HG03045 (cell line): ENCODE results near the gene SEC61B.

ENCODE experiments used
- ATAC-seq: cut with Tn5 transposase; IDR thresholded peaks from one replicate; pipeline ENCODE4 v1.9.1; 2021; ENCODE audit warnings: mild to moderate bottlenecking, moderate library complexity; ENCODE audit not compliant: unreplicated experiment

The SEC61B gene

DNA sequence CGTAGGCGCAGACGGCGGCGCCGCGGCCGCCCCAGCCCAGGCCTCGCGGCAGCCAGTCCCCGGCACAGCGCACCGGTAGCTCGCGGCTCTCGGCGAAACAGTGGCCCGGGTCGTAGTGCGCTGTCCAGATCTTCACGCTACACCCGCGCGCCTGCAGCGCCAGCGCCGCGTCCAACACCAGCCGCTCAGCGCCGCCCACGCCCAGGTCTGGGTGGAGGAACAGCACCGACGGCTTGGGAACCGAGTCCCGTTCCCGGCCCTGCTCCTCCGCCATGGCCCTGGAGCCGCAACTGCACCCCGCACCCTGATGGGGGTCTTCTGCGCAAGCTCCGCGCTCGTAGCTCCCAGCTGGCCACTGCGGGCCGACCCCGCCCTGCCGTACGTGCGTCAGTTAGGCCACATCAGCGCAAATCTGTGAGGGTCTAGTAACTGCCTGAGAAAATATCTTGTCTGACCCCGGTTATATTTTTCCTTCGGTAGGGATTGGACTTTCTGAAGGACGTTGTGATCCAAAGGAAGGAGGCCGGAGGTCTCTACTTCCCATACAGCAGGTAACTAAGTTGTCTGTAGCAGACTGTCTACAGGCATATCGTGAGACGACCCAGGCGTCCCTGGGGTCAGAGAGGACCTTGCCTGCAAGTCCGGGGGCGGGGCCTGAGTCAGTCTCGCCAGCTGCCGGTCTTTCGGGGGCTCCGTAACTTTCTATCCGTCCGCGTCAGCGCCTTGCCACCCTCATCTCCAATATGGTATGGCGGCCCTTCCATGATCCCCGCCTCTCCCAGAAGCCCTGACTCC, at the start of gene SEC61B, which contains the start of gene ALG2:
SEC61B (plus strand) TSS at position 662 of the 795 bp plus-strand sequence; CDS start at position 744, 82 bp downstream.
ALG2 (minus strand) TSS at position 322 of the 795 bp plus-strand sequence; CDS start at position 274, 48 bp downstream.
- peak; percentile 94 for ATAC-seq

GRCh38 chr9:99173570-99174504, 48.2 kb upstream of the SEC61B start:
- ATAC-seq: peak; percentile 45

DNA sequence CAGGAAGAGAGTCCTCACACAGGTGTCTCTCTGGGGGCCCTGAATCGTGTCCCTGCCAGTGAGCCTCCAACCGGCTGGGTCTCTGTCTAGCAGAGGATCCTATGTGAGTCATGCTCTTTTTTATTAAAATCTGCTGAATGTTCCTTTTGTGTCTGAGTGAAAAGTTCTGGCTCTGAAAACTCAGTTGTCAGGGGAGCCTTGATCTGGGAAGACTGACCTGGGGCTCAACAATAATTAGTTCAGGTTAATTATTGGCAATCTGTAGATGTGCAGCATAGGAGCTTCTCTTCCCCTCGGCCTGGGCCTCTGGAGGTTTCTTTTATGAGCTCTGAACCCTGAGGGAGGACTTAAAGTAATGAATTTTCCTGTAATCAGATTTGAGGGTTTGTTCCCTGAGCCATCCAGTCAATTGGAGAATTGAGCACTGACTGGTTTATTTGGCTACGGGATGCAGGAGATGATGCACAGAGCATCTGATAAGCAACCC, 45.5 kb upstream of the SEC61B start:
- ATAC-seq: no peak

GRCh38 chr9:99177576-99178366, 44.3 kb upstream of the SEC61B start:
- no peak for ATAC-seq

DNA sequence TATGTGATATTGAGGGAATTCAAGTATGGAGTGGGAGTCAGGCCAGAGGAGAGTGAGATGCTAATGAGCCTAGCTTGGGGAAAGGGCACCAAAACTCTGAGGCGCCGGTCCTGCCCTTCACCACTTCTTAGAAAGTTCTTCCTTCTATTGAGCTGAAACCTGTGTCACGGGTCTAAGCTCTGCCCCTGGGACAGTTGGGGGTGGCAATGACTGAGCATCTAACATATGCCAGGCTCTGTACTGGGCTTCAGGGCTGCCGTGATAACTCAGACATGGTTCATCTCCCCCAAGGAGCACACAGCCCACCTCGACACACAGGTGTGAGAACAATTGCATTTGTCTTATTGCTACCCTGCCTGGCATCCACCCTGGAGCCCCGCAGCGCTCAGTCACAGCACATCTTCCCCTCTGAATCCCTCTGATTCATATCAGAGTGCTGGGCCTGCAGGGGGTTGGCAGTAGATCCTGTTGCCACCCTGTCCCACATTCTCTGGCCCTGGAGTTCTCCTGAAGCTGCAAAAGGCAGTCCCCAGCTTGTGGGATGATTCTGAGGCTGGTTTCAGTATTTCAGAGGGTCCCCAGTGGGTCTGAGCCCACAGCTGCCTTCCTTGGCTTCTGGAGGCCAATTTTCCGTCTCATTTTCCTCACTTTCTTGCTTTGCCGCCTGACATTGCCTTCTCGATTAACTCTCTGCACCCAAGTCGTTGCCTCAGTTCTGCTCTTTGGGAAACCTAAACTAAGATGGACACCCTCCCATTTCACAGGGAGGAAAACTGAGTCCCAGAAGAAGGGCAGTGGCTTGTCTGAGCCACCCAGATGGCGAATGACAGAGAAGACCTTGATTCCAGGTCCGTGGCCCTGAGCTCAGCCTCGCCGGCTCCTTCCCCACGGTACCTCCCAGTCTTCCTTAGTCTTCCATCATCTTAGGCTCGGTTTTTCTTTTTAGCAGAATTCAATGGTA, 42.9 kb upstream of the SEC61B start:
- ATAC-seq: no peak

DNA sequence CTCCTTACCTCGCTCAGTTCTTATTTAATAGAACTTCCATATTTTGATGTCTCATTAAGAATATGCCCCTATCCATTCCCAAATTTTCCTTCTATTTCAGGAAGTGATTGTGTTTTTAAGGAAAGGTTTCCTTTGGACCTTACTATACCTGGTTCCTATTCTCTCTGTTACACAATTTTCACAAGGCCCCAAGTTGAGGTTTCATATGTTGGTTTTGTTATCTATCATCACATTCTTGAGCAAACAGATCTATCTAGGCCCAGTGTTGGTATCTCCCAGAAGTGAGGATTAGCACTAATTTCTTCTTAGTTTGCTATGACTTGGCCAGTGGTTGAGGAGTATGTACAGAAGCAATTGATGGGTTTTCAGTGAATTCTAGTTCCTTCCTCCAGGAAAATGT, 41.9 kb upstream of the SEC61B start:
- no peak for ATAC-seq

- no peak for ATAC-seq
Observed at GRCh38 chr9:99180662-99181061, 41.4 kb upstream of the SEC61B start.

DNA sequence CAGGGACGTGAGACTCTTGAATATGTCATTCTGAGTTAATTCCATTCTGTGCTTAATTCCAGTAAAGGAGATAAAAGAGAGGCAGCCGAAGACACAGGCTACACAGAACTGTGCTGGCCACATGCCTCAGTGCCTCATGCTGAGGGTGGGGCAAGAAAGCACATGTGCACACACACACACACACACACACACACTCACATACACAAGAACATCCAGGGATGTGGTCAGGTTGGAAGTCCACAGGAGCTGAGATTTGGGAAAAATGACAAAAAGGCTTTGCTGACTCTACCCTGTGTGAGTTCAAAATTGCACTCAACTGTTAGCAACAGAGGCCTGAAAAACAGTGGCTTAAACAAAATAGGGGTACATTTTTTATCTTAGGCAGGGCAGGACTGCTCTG, 40.9 kb upstream of the SEC61B start:
- no peak for ATAC-seq

GRCh38 chr9:99181621-99182020, 40.5 kb upstream of the SEC61B start:
- ATAC-seq: no peak

DNA sequence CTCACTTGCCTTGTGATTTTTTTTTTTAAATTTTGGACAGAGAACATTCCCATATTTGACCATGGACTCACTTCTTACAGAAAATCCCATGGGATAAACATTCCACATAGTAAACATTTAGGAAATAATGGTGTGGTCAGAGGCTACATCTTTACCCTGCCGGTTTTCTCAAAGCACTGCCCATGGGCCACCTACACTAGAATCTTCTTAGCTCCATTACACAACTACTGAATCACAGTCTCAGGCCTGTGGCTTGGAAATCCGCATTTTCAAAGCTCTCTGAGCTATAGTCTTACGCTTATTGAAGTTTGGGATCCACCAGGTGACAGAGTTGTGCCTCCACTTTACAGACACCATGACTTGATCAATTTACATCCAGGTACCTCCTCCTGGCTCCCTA, 39.7 kb upstream of the SEC61B start:
- no peak for ATAC-seq

- no peak for ATAC-seq
Observed at GRCh38 chr9:99183616-99184015, 38.5 kb upstream of the SEC61B start.

DNA sequence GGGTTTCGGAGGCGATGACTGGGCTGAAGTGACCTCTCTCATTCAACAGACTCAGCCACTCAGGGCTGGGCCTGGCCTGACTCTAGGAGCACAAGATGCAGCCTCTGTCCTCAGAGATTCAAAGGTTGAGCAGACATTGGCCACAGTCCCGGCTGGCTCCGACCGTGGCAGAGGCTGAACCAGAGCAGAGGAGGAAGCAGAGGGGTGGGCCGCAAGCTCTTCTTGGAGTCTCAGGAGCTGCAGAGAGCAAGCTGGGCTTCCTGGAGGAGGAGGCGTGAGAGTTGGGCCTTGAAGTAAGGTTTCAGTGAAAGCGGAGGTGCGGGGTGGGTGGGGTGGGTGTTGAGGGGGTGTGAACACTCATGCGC, 38.0 kb upstream of the SEC61B start:
- no peak for ATAC-seq

DNA sequence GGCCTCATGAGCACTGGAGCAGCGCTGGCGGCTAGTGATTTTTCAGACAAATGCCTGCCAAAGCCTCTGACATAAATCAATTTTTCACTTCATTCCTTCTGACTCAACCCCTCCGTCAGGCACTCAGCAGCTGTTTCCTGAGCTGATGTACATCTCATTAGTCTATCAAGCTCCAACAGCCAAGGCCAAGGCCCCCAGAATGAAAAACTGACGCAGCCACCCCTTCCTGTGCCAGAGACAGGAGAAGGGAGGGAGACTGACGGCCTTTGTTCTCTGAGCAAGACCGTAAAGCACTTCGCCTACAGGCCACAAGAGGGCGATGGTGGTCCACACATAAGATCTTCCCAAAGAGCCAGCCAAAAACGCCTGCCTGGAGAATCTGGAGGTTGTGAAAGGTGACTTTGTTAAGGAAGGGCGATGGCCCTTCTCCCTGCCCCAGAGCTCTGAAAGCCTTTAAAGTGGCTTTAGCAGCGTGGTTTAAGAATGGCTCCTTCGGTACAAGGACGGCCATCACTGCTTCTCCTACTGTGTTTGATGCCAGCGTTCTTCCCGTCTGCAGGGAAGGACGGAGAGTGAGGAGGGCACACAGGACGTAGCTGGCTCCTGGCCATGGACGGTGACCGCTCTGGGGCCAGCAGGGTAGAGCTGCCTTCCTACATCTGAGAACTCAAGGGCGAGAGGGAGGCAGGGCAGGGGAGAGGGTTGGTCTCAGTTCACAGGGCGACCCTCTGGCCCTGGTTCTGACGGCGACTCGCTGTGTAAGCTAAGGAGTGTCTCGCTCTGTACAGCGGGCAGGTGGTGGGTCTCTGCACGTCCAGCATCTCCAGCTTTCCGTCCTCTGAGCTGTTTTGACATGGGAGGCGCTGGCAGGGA, 37.4 kb upstream of the SEC61B start:
- ATAC-seq: peak; percentile 51

DNA sequence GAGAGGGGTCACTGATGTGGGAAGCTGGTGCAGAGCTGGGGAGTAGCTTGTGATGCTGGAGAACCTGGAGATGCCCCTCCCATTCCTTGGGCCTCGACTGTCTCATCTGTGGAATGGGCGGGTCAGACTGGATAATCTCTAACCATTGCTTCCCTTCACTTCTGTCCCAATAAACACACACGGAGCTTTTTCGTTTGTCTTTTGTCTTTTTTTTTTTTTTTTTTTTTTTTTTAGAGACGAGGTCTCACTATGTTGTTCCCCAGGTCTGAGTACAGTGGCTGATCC, 36.8 kb upstream of the SEC61B start:
- no peak for ATAC-seq

DNA sequence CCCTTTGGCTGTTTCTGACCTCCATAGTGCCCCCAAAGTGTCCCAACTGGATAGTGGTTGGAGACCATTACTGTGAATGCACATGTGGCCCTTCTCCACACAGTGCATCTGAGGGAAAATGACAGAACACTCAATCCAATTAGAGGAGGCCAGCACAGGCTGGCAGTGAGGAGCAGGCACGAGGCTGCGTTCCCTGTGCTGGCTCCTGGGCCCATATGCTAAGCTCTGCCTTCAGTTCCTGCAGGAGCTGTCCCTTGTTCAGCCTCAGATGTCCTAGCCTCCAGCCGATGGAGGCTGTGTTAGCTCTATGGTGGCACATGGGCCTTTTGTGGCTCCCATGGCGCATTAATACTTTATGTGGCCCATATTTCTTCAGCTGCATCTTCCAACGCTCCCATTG, 36.1 kb upstream of the SEC61B start:
- ATAC-seq: no peak

DNA sequence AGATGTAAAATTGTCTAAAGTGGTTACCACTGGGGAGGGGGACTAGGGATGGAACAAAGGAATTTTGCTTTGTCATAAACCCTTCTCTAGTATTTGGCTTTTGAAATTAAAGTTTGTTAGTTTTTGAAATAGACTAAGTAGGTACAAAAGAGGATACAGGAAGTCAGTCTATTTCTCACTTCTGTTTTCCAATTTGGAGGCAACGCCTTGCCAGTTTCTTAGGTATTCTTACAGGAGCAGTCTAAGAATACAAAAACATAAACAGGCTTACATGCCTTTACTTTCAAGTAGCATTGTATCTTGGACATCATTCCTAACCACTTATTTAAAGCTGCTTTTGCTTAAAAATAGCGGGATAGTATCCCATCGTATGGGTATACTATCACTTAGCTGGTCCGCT, 34.8 kb upstream of the SEC61B start:
- ATAC-seq: no peak

DNA sequence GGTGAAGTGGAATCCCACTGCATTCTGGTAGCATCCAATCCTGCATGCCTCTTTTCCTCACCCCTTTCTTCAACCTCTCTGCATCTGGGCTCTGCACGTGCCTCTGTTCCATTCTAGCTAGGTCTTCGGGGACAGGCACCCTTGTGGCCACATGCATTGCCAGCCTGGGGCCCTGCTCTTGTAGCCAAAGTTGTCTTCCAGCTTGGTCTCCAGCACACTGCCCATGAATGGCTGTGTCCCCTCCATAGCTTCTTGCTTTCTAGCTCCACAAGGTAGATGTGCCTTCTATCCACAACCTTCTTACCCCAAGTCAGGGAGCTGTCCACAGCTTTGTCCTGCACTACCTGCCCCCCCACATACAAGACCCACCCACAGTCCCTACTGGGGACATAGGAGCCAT, 32.9 kb upstream of the SEC61B start:
- ATAC-seq: no peak

- no peak for ATAC-seq
Observed at GRCh38 chr9:99189887-99190596, 32.0 kb upstream of the SEC61B start.
